Esophagus squamous epithelium (tissue), 5 donors: ENCODE measurements around the gene DNAJA3. TPM values are rescaled to one million over a fixed set of nuclear protein-coding genes. Genes with fewer than 3 reads are reported as not detected.
A peak's percentile ranks its signal among the peaks of the same experiment; 100 is the strongest.
"Not testable (repeated sequence)": the region's sequence is repeated elsewhere in the genome, so short reads cannot be mapped to it uniquely, and the experiment has no call there.

ENCODE experiments used
- DNase-seq: peaks from one replicate; lab custom pipeline; 2025; lab: John Stamatoyannopoulos, UW
- H3K27ac ChIP-seq, 4 donors: fragments of 200-600 bp; sonication (generic); one replicate each; pipeline ENCODE4 v1.5.1; 2016 to 2019; ENCODE audit warnings: mild to moderate bottlenecking in 1 of 4
- H3K27me3 ChIP-seq, 4 donors: fragments of 200-600 bp; sonication (generic); 1 replicate in 3 of 4; 2 replicates in 1 of 4; pipeline versions ENCODE4 v1.5.1 to v1.6.0; 2017 to 2021; ENCODE audit warnings: antibody characterized with exemption in 1 of 4
- H3K36me3 ChIP-seq, 3 donors: fragments of 200-600 bp; sonication (generic); one replicate each; pipeline ENCODE4 v1.5.1; 2016 to 2019
- H3K4me1 ChIP-seq, 3 donors: fragments of 200-600 bp; sonication (generic); one replicate each; pipeline ENCODE4 v1.5.1; 2017 to 2019
- H3K4me3 ChIP-seq, 4 donors: fragments of 200-600 bp; sonication (generic); 1 replicate in 3 of 4; 2 replicates in 1 of 4; pipeline ENCODE4 v1.5.1; 2016 to 2019; ENCODE audit warnings: mild to moderate bottlenecking in 2 of 4, moderate library complexity in 1 of 4
- H3K9me3 ChIP-seq, 3 donors: fragments of 200-600 bp; sonication (generic); one replicate each; pipeline ENCODE4 v1.5.1; 2016 to 2019
- CTCF ChIP-seq, 6 experiments: fragments of 450-650 bp in 4 of 6; fragments of 200-600 bp in 2 of 6; sonication (generic) in 2 of 6; IDR thresholded peaks; one replicate each; pipeline ENCODE4 v1.5.1; 2016 to 2019; ENCODE audit warnings: antibody characterized with exemption in 6 of 6, mild to moderate bottlenecking in 4 of 6, moderate library complexity in 4 of 6
- POLR2A ChIP-seq, 4 donors: fragments of 450-650 bp; IDR thresholded peaks; one replicate each; pipeline ENCODE4 v1.6.1; 2017; ENCODE audit warnings: antibody characterized with exemption in 4 of 4, mild to moderate bottlenecking in 4 of 4, moderate library complexity in 3 of 4
- WGBS, 2 donors: methylation state at CpG; one replicate each; pipeline ENCODE4 v1.1.5; 2018; 5-methylcytosine and 5-hydroxymethylcytosine counted together
- intact Hi-C: fragments of 100-400 bp; cut with DNase I; formaldehyde crosslinking; loops from one replicate; pipeline ENCODE4 v1.15.0; 2022
- total RNA-seq, 4 donors: library from RNA; depleted of rRNA; stranded (reverse); fragments of >200 nt; gene quantifications; one replicate each; pipeline ENCODE4 v1.1.0, GENCODE V29; 2016
- donor health status: DM: yes; HTN: yes; CAD: no.

Gene DNAJA3
- total RNA-seq, 4 donors from 2014 or later, result 45.2 to 59.1 (median 49.1) TPM

- Histone ChIP-seq H3K36me3 (peaks cover 0 to 62% (median 10%) of the 10 kb centered on the region in 3 donors), H3K4me1 (peaks cover 16 to 36% (median 18%) of the 10 kb centered on the region in 3 donors), H3K9me3 (no peaks in the 10 kb centered on the region), H3K27ac (peak overlapping the region; percentile 58 to 80 (median 68)), H3K27me3 (no peaks in the 10 kb centered on the region), H3K4me3 (no peak overlapping the region)
- intact Hi-C loops, result no loop called here
- DNase-seq, result no peak
- 36 to 45% methylated on average over 9 to 10 of the region's 27 CpGs for WGBS, 2 donors
- TF ChIP-seq POLR2A (IDR thresholded peaks at IDR 0.05) (no peak), CTCF (IDR thresholded peaks at IDR 0.05) (no peak)
These were observed 33.1 kb upstream of the DNAJA3 start for GRCh38 chr16:4392382-4393239.

- Histone ChIP-seq H3K27me3 (no peaks in the 10 kb centered on the region), H3K9me3 (no peaks in the 10 kb centered on the region), H3K36me3 (peaks cover 0 to 62% (median 10%) of the 10 kb centered on the region in 3 donors), H3K4me1 (peaks cover 16 to 31% (median 18%) of the 10 kb centered on the region in 3 donors), H3K4me3 (no peak overlapping the region), H3K27ac (peak overlapping the region; percentile 58 to 80 (median 68))
- intact Hi-C loops, result no loop called here
- TF ChIP-seq CTCF (IDR thresholded peaks at IDR 0.05) (peak in 1 of 6 experiments; percentile 9), POLR2A (IDR thresholded peaks at IDR 0.05) (no peak)
- DNase-seq, result no peak
- 46 to 75% methylated on average over 2 to 6 of the region's 6 CpGs for WGBS, 2 donors
These were observed 32.4 kb upstream of the DNAJA3 start for GRCh38 chr16:4393240-4393600.

- 92 to 93% methylated on average over 3 to 10 of the region's 15 CpGs for WGBS, 2 donors
- H3K4me3 ChIP-seq, H3K9me3 ChIP-seq, intact Hi-C loops, H3K27me3 ChIP-seq, DNase-seq: not testable (repeated sequence)
- peaks cover 0 to 65% (median 10%) of the 10 kb centered on the region in 3 donors for H3K36me3 ChIP-seq
- peaks cover 16 to 25% (median 18%) of the 10 kb centered on the region in 3 donors for H3K4me1 ChIP-seq
- peak overlapping the region; percentile 58 to 80 (median 68) for H3K27ac ChIP-seq
These were observed 31.8 kb upstream of the DNAJA3 start for GRCh38 chr16:4393850-4394249.

GRCh38 chr16:4395055-4395726 lies 30.5 kb upstream of the DNAJA3 start:
- Histone ChIP-seq H3K36me3 (peaks cover 0 to 64% (median 6%) of the 10 kb centered on the region in 3 donors), H3K27me3 (no peaks in the 10 kb centered on the region), H3K4me1 (peaks cover 16 to 25% (median 18%) of the 10 kb centered on the region in 3 donors), H3K27ac (no peak overlapping the region), H3K9me3 (no peaks in the 10 kb centered on the region), H3K4me3 (no peak overlapping the region)
- DNase-seq, result no peak
- TF ChIP-seq POLR2A (IDR thresholded peaks at IDR 0.05) (no peak), CTCF (IDR thresholded peaks at IDR 0.05) (no peak)
- WGBS, 2 donors, result 85 to 97% methylated on average over 5 to 8 of the region's 9 CpGs
- intact Hi-C loops, result no loop called here

- DNase-seq, result no peak
- H3K27me3 ChIP-seq, result no peaks in the 10 kb centered on the region
- H3K4me1 ChIP-seq, result peaks cover 0 to 8% (median 0%) of the 10 kb centered on the region in 3 donors
- no peak overlapping the region for H3K4me3 ChIP-seq
- H3K9me3 ChIP-seq, result no peaks in the 10 kb centered on the region
- no peak for TF ChIP-seq CTCF (IDR thresholded peaks at IDR 0.05)
- TF ChIP-seq POLR2A (IDR thresholded peaks at IDR 0.05), result no peak
- no peak overlapping the region for H3K27ac ChIP-seq
- H3K36me3 ChIP-seq, result peaks cover 0 to 80% (median 0%) of the 10 kb centered on the region in 3 donors
- 86% methylated on average over 9 of the region's 9 CpGs for WGBS, 2 donors
- intact Hi-C loops, result no loop called here
These were observed 26.5 kb upstream of the DNAJA3 start for GRCh38 chr16:4399001-4399730.
